ENCODE results near the gene LINGO4. TPM values are rescaled to one million over a fixed set of nuclear protein-coding genes. Genes with fewer than 3 reads are reported as not detected.
"Not testable (repeated sequence)": the region's sequence is repeated elsewhere in the genome, so short reads cannot be mapped to it uniquely, and the experiment has no call there.

Gene LINGO4
- total and polyA plus RNA-seq, 7 donors: 0.36 to 18.2 (median 4.6) TPM

GRCh38 chr1:151775894-151776664 is 29.1 kb downstream of the LINGO4 start:
- ATAC-seq (no peak), DNase-seq (no peak)
- intact Hi-C loops (cut with DNase I): no loop called here
- Histone ChIP-seq H3K27ac (no peak overlapping the region), H3K4me1 (no peaks in the 10 kb centered on the region), H3K9me3 (no peaks in the 10 kb centered on the region), H3K4me3 (no peak overlapping the region), H3K27me3 (ENCODE audit: insufficient read depth in 3 of 3, low read length in 2 of 3) (no peaks in the 10 kb centered on the region), H3K36me3 (ENCODE audit: insufficient read depth in 1 of 2, low read depth in 1 of 2) (peaks cover 10 to 84% of the 10 kb centered on the region in 2 donors)
- no peak for TF ChIP-seq CTCF (IDR thresholded peaks at IDR 0.05)
- WGBS, 3 donors: 83 to 87% (median 84%) methylated on average over 7 of the region's 7 CpGs

- Histone ChIP-seq H3K36me3 (ENCODE audit: insufficient read depth in 1 of 2, low read depth in 1 of 2) (peaks cover 10 to 68% of the 10 kb centered on the region in 2 donors), H3K4me1 (no peaks in the 10 kb centered on the region), H3K4me3 (no peak overlapping the region), H3K27ac (no peak overlapping the region), H3K9me3 (no peaks in the 10 kb centered on the region), H3K27me3 (ENCODE audit: insufficient read depth in 3 of 3, low read length in 2 of 3) (no peaks in the 10 kb centered on the region)
- no peak for ATAC-seq
- no peak for TF ChIP-seq CTCF (IDR thresholded peaks at IDR 0.05)
- DNase-seq: no peak
- WGBS, 3 donors: 71 to 89% (median 72%) methylated on average over 3 of the region's 3 CpGs
- intact Hi-C loops (cut with DNase I): no loop called here
Measured at GRCh38 chr1:151774256-151774922, 30.8 kb downstream of the LINGO4 start.

GRCh38 chr1:151773702-151774101 is 31.5 kb downstream of the LINGO4 start:
- Histone ChIP-seq H3K27ac (no peak overlapping the region), H3K4me1 (no peaks in the 10 kb centered on the region), H3K4me3 (no peak overlapping the region), H3K36me3 (ENCODE audit: insufficient read depth in 1 of 2, low read depth in 1 of 2) (peaks cover 10 to 61% of the 10 kb centered on the region in 2 donors), H3K9me3 (no peaks in the 10 kb centered on the region), H3K27me3 (ENCODE audit: insufficient read depth in 3 of 3, low read length in 2 of 3) (no peaks in the 10 kb centered on the region)
- TF ChIP-seq CTCF (IDR thresholded peaks at IDR 0.05): no peak
- WGBS, 3 donors: 81 to 87% (median 85%) methylated on average over 5 of the region's 5 CpGs
- ATAC-seq: no peak
- no peak for DNase-seq
- intact Hi-C loops (cut with DNase I): no loop called here

- H3K27me3 ChIP-seq (ENCODE audit: insufficient read depth in 3 of 3, low read length in 2 of 3); H3K4me3 ChIP-seq; DNase-seq; ATAC-seq; H3K4me1 ChIP-seq; H3K27ac ChIP-seq; H3K9me3 ChIP-seq: not testable (repeated sequence)
- peaks cover 4 to 20% of the 10 kb centered on the region in 2 donors for H3K36me3 ChIP-seq (ENCODE audit: insufficient read depth in 1 of 2, low read depth in 1 of 2)
- intact Hi-C loops (cut with DNase I): loop anchor here in 1 of 2 donors (10.0 kb wide), 1 partner anchor 66 kb away; the partner anchor contains the start of genes C2CD4D and RORC
- WGBS, 3 donors: 89 to 94% (median 91%) methylated on average over 17 to 34 of the region's 34 CpGs
Measured at GRCh38 chr1:151769270-151769669, 35.9 kb downstream of the LINGO4 start.

- peaks cover 0 to 12% of the 10 kb centered on the region in 2 donors for H3K36me3 ChIP-seq (ENCODE audit: insufficient read depth in 1 of 2, low read depth in 1 of 2)
- H3K4me1 ChIP-seq; H3K27ac ChIP-seq; H3K4me3 ChIP-seq; ATAC-seq; H3K27me3 ChIP-seq (ENCODE audit: insufficient read depth in 3 of 3, low read length in 2 of 3); DNase-seq; H3K9me3 ChIP-seq: not testable (repeated sequence)
- intact Hi-C loops (cut with DNase I): loop anchor here in 1 of 2 donors (10.0 kb wide), 1 partner anchor 66 kb away; the partner anchor contains the start of genes C2CD4D and RORC
- WGBS, 3 donors: 58 to 68% (median 58%) methylated on average over 2 of the region's 7 CpGs
Measured at GRCh38 chr1:151768351-151769066, 36.7 kb downstream of the LINGO4 start.
